H9 (cell line): ENCODE data around the gene COMMD9. TPM values are rescaled to one million over a fixed set of nuclear protein-coding genes. Genes with fewer than 3 reads are reported as not detected.

Experiments
- DNase-seq: peaks from one replicate; pipeline ENCODE4 v3.0.0-alpha.2; 2017
- H2AFZ ChIP-seq: one replicate; pipeline ENCODE4 v1.6.1; 2013; ENCODE audit warnings: mild to moderate bottlenecking, low read length, control low read depth, moderate library complexity
- H2AK5ac ChIP-seq: 2 replicates; pipeline ENCODE4 v1.6.1; 2013; ENCODE audit warnings: low read length, control low read depth, mixed read lengths; ENCODE audit not compliant: insufficient read length
- H2BK120ac ChIP-seq: one replicate; pipeline ENCODE4 v1.6.1; 2013; ENCODE audit warnings: low read depth, mild to moderate bottlenecking, low read length, control low read depth, inconsistent platforms; ENCODE audit not compliant: poor library complexity, severe bottlenecking
- H2BK12ac ChIP-seq: 2 replicates; pipeline ENCODE4 v1.6.1; 2013; ENCODE audit warnings: low read length, control low read depth, mixed read lengths, low read depth; ENCODE audit not compliant: insufficient read length
- H2BK15ac ChIP-seq: 2 replicates; pipeline ENCODE4 v1.6.1; 2013; ENCODE audit warnings: low read depth, low read length, control low read depth
- H2BK20ac ChIP-seq: one replicate; pipeline ENCODE4 v1.6.1; 2013; ENCODE audit warnings: low read depth, mild to moderate bottlenecking, low read length, control low read depth, inconsistent platforms; ENCODE audit not compliant: poor library complexity, severe bottlenecking
- H2BK5ac ChIP-seq: 2 replicates; pipeline ENCODE4 v1.6.1; 2013; ENCODE audit warnings: low read length, control low read depth, mixed read lengths; ENCODE audit not compliant: insufficient read length
- H3K14ac ChIP-seq: 2 replicates; pipeline ENCODE4 v1.6.1; 2013; ENCODE audit warnings: low read length, control low read depth; ENCODE audit not compliant: insufficient read depth
- H3K18ac ChIP-seq: 2 replicates; pipeline ENCODE4 v1.6.1; 2013; ENCODE audit warnings: low read depth, mild to moderate bottlenecking, mixed read lengths, low read length, control low read depth; ENCODE audit not compliant: insufficient read length
- H3K23ac ChIP-seq: 2 replicates; pipeline ENCODE4 v1.6.1; 2013; ENCODE audit warnings: low read length, control low read depth, mixed read lengths, low read depth; ENCODE audit not compliant: insufficient read length
- H3K23me2 ChIP-seq: 2 replicates; pipeline ENCODE4 v1.6.1; 2013; ENCODE audit warnings: low read depth, mild to moderate bottlenecking, mixed read lengths, low read length, control low read depth; ENCODE audit not compliant: insufficient read length, poor library complexity, severe bottlenecking
- H3K27ac ChIP-seq: 2 replicates; pipeline ENCODE4 v1.5.1; 2013; ENCODE audit warnings: low read length, control low read depth, mixed read lengths, low read depth; ENCODE audit not compliant: insufficient read length
- H3K27me3 ChIP-seq: 2 replicates; pipeline ENCODE4 v1.6.1; 2013; ENCODE audit warnings: low read length, control low read depth, inconsistent platforms; ENCODE audit not compliant: insufficient read depth
- H3K4ac ChIP-seq: 2 replicates; pipeline ENCODE4 v1.6.1; 2013; ENCODE audit warnings: low read depth, mild to moderate bottlenecking, control low read depth, inconsistent platforms, low read length, moderate library complexity
- H3K4me1 ChIP-seq: 2 replicates; pipeline ENCODE4 v1.6.1; 2013; ENCODE audit warnings: low read length, control low read depth, inconsistent platforms; ENCODE audit not compliant: insufficient read depth
- H3K4me2 ChIP-seq: 2 replicates; pipeline ENCODE4 v1.6.1; 2013; ENCODE audit warnings: low read length, control low read depth, mixed read lengths; ENCODE audit not compliant: insufficient read length, insufficient read depth
- H3K56ac ChIP-seq: 2 replicates; pipeline ENCODE4 v1.6.1; 2013; ENCODE audit warnings: low read depth, mild to moderate bottlenecking, mixed read lengths, low read length, control low read depth; ENCODE audit not compliant: insufficient read length
- H3K79me1 ChIP-seq: 2 replicates; pipeline ENCODE4 v1.6.1; 2013; ENCODE audit warnings: low read depth, mild to moderate bottlenecking, moderate library complexity, low read length, control low read depth, inconsistent platforms; ENCODE audit not compliant: insufficient read depth, poor library complexity, severe bottlenecking
- H3K79me2 ChIP-seq: 2 replicates; pipeline ENCODE4 v1.6.1; 2013; ENCODE audit warnings: low read length, control low read depth, inconsistent platforms; ENCODE audit not compliant: insufficient read depth
- H3K9ac ChIP-seq: 2 replicates; pipeline ENCODE4 v1.6.1; 2013; ENCODE audit warnings: low read length, control low read depth, mixed read lengths; ENCODE audit not compliant: insufficient read length; ENCODE audit errors: extremely low read depth
- H3K9me3 ChIP-seq: one replicate; pipeline ENCODE4 v1.6.1; 2013; ENCODE audit warnings: low read depth, low read length, inconsistent platforms; ENCODE audit not compliant: control insufficient read depth
- H3T11ph ChIP-seq: one replicate; pipeline ENCODE4 v1.6.1; 2013; ENCODE audit warnings: mild to moderate bottlenecking, low read length, control low read depth, inconsistent platforms
- H4K20me1 ChIP-seq: one replicate; pipeline ENCODE4 v1.6.1; 2013; ENCODE audit not compliant: control insufficient read depth, insufficient read length, insufficient read depth
- H4K5ac ChIP-seq: 2 replicates; pipeline ENCODE4 v1.6.1; 2013; ENCODE audit warnings: low read depth, mild to moderate bottlenecking, mixed read lengths, low read length, control low read depth; ENCODE audit not compliant: insufficient read length
- H4K8ac ChIP-seq: replicated peaks from 2 replicates; pipeline ENCODE4 v1.6.1; 2013; ENCODE audit warnings: low read length, control low read depth, mixed read lengths, low read depth; ENCODE audit not compliant: insufficient read length
- H4K91ac ChIP-seq: 2 replicates; pipeline ENCODE4 v1.6.1; 2013; ENCODE audit warnings: low read depth, mild to moderate bottlenecking, moderate library complexity, mixed read lengths, low read length, control low read depth; ENCODE audit not compliant: insufficient read length
- H3K27ac Mint-ChIP-seq, 3 experiments: 2 replicates in 2 of 3; 3 replicates in 1 of 3; pipeline ENCODE4 v1.8.0; 2020 to 2021; ENCODE audit warnings: mixed read lengths in 3 of 3, mild to moderate bottlenecking in 1 of 3, moderate library complexity in 1 of 3
- H3K27me3 Mint-ChIP-seq: 2 replicates; pipeline ENCODE4 v1.8.0; 2021; ENCODE audit warnings: low read depth, mild to moderate bottlenecking, moderate library complexity, mixed read lengths
- H3K36me3 Mint-ChIP-seq, 3 experiments: 2 replicates in 2 of 3; 3 replicates in 1 of 3; pipeline ENCODE4 v1.8.0; 2020 to 2021; ENCODE audit warnings: low read depth in 3 of 3, mixed read lengths in 3 of 3; ENCODE audit not compliant: insufficient read depth in 1 of 3
- H3K4me1 Mint-ChIP-seq, 2 experiments: 2 replicates each; pipeline ENCODE4 v1.8.0; 2020; ENCODE audit warnings: mixed read lengths in 2 of 2
- H3K4me3 Mint-ChIP-seq, 2 experiments: 2 replicates in 1 of 2; 3 replicates in 1 of 2; pipeline ENCODE4 v1.8.0; 2020 to 2021; ENCODE audit warnings: mild to moderate bottlenecking in 2 of 2, mixed read lengths in 2 of 2, moderate library complexity in 1 of 2
- H3K9me3 Mint-ChIP-seq, 2 experiments: 2 replicates in 1 of 2; 3 replicates in 1 of 2; pipeline ENCODE4 v1.8.0; 2020; ENCODE audit warnings: mild to moderate bottlenecking in 2 of 2, mixed read lengths in 2 of 2, moderate library complexity in 1 of 2
- WGBS: extraction: QIAGEN DNeasy Blood & Tissue Kit; methylation state at CpG from one replicate; pipeline ENCODE4 v1.1.7; 2013; ENCODE audit warnings: missing lambda C conversion rate, low lambda C conversion rate, mixed read lengths; ENCODE audit not compliant: insufficient read length; ENCODE audit errors: extremely low coverage; 5-methylcytosine and 5-hydroxymethylcytosine counted together
- total RNA-seq: library from RNA; stranded (reverse); gene quantifications from 2 replicates; pipeline ENCODE4 v1.2.1, GENCODE V29; 2021
- TF ChIP-seq, protein P1 (sequence below): fragments of 200-600 bp; sonication (generic); conservative IDR thresholded peaks from 3 replicates; pipeline ENCODE4 v1.8.0; 2021; ENCODE audit warnings: antibody characterized with exemption, mild to moderate bottlenecking

Gene COMMD9
- total RNA-seq, 1 experiment from 2014 or later, result 47.0 TPM

- Histone ChIP-seq H2BK12ac (no peak overlapping the region), H3K27me3 (no peaks in the 10 kb centered on the region), H3K18ac (no peak overlapping the region), H3K4me1 (no peaks in the 10 kb centered on the region), H3K79me2 (0 out of 2 replicates have a peak, but pooled peaks cover 2% of the 10 kb centered on the region), H2AFZ (no peak overlapping the region), H4K5ac (no peak overlapping the region), H2BK5ac (no peak overlapping the region), H4K8ac (no peak overlapping the region), H3T11ph (no peak overlapping the region), H2BK120ac (no peak overlapping the region), H4K91ac (no peak overlapping the region), H3K9me3 (no peaks in the 10 kb centered on the region), H3K14ac (no peak overlapping the region; the same call in 1 of the 2 replicates), H2BK15ac (no peak overlapping the region), H4K20me1 (no peaks in the 10 kb centered on the region), H3K56ac (no peak overlapping the region), H3K9ac (no peak overlapping the region), H3K27ac (no peak overlapping the region), H3K79me1 (no peaks in the 10 kb centered on the region), H2AK5ac (no peak overlapping the region), H3K23ac (no peak overlapping the region), H3K4ac (no peak overlapping the region), H3K23me2 (no peaks in the 10 kb centered on the region), H2BK20ac (no peak overlapping the region), H3K4me2 (no peak overlapping the region)
- H3K36me3 Mint-ChIP-seq, result no peaks in the 10 kb centered on the region; a peak in 1 of 7 replicates
- no peak overlapping the region for H3K4me3 Mint-ChIP-seq
- H3K9me3 Mint-ChIP-seq, result no peaks in the 10 kb centered on the region
- H3K27ac Mint-ChIP-seq, result no peak overlapping the region
- DNase-seq, result no peak
- peaks cover 5 to 8% of the 10 kb centered on the region in 2 experiments; a peak in 3 of 4 replicates for H3K4me1 Mint-ChIP-seq
- H3K27me3 Mint-ChIP-seq, result peaks cover 10% of the 10 kb centered on the region
- no CpG with 5 or more reads among the region's 5 CpGs for WGBS
- TF ChIP-seq, protein P1, sequence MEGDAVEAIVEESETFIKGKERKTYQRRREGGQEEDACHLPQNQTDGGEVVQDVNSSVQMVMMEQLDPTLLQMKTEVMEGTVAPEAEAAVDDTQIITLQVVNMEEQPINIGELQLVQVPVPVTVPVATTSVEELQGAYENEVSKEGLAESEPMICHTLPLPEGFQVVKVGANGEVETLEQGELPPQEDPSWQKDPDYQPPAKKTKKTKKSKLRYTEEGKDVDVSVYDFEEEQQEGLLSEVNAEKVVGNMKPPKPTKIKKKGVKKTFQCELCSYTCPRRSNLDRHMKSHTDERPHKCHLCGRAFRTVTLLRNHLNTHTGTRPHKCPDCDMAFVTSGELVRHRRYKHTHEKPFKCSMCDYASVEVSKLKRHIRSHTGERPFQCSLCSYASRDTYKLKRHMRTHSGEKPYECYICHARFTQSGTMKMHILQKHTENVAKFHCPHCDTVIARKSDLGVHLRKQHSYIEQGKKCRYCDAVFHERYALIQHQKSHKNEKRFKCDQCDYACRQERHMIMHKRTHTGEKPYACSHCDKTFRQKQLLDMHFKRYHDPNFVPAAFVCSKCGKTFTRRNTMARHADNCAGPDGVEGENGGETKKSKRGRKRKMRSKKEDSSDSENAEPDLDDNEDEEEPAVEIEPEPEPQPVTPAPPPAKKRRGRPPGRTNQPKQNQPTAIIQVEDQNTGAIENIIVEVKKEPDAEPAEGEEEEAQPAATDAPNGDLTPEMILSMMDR, result no peak
Measured at GRCh38 chr11:36266767-36267166, 22.5 kb downstream of the COMMD9 start.
